Measurements from ENCODE around the gene MOSMO. TPM values are rescaled to one million over a fixed set of nuclear protein-coding genes. Genes with fewer than 3 reads are reported as not detected.
"Not testable (repeated sequence)": the region's sequence is repeated elsewhere in the genome, so short reads cannot be mapped to it uniquely, and the experiment has no call there.

Gene MOSMO
- total and polyA plus RNA-seq, 2 of the 4 experiments (the other 2 are of a cell fraction): 10.5 to 16.0 TPM

DNA sequence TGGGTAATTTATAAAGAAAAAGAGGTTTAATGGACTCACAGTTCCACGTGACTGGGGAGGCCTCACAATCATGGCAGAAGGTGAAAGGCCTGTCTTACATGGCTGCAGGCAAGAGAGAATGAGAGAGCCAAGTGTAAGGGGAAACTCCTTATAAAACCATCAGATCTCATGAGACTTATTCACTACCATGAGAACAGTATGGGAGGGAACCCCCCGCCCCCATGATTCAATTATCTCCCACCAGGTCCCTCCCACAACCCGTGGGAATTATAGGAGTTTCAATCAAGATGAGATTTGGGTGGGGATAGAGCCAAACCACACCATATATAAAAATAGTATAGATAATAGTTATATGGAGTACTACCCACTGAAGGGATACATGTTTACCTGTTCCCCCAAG lies 36.0 kb downstream of the MOSMO start:
- intact Hi-C loops (cut with micrococcal nuclease); H3K4me2 ChIP-seq (ENCODE audit: low read depth, low read length); H4K20me1 ChIP-seq (ENCODE audit: insufficient read depth, low read length); H2BK15ac ChIP-seq (ENCODE audit: low read depth, low read length); CTCF ChIA-PET; H2AFZ ChIP-seq (replicated peaks; ENCODE audit: low read length, poor library complexity); H4K5ac ChIP-seq (ENCODE audit: low read depth, low read length); H3K27me3 ChIP-seq (ENCODE audit: control insufficient read depth, insufficient read depth, low read length); H3K56ac ChIP-seq (ENCODE audit: extremely low read depth, insufficient read depth, low read length); H3K23ac ChIP-seq (ENCODE audit: low read depth, low read length); dilution Hi-C loops (cut with HindIII; ENCODE audit: low sequenced_read_pairs, unreplicated experiment); H3K4me3 ChIP-seq (ENCODE audit: insufficient read depth, low read depth, low read length); POLR2A ChIA-PET (ENCODE audit: unreplicated experiment); H2BK120ac ChIP-seq (ENCODE audit: low read depth, low read length); H2AK9ac ChIP-seq (replicated peaks; ENCODE audit: low read depth, low read length, poor library complexity); H2BK5ac ChIP-seq (ENCODE audit: low read depth, low read length, poor library complexity, severe bottlenecking); H3K36me3 ChIP-seq (ENCODE audit: control insufficient read depth, insufficient read depth, low read length); H3K9me3 ChIP-seq (ENCODE audit: control insufficient read depth, insufficient read depth, low read length); ATAC-seq (ENCODE audit: low read depth); DNase-seq; H4K8ac ChIP-seq (ENCODE audit: low read depth in 2 of 2, low read length in 2 of 2); H3K9me1 ChIP-seq (ENCODE audit: insufficient read depth, low read length); H3K9ac ChIP-seq (ENCODE audit: low read depth, low read length); H4K91ac ChIP-seq (ENCODE audit: insufficient read depth, low read depth, low read length); BruUV-seq (replicated peaks); H3K27ac ChIP-seq (ENCODE audit: insufficient read depth, low read length); H3K4me1 ChIP-seq (ENCODE audit: control insufficient read depth, insufficient read depth, low read length); H3K14ac ChIP-seq (replicated peaks; ENCODE audit: low read depth, low read length); H2BK20ac ChIP-seq (ENCODE audit: low read depth, low read length); in situ Hi-C loops (cut with MboI; ENCODE audit: low sequenced_read_pairs); H3K18ac ChIP-seq (ENCODE audit: low read depth, low read length); H3K4ac ChIP-seq (ENCODE audit: low read depth, low read length); H2AK5ac ChIP-seq (ENCODE audit: low read depth, low read length): not testable (repeated sequence)
- WGBS, 2 experiments (ENCODE audit: extremely low coverage in 2 of 2, insufficient read length in 1 of 2): no CpG with 5 or more reads among the region's 3 CpGs
- H3K79me1 ChIP-seq (ENCODE audit: low read depth in 1 of 2, low read length in 2 of 2): peaks cover 23 to 53% of the 10 kb centered on the region in 2 experiments

DNA sequence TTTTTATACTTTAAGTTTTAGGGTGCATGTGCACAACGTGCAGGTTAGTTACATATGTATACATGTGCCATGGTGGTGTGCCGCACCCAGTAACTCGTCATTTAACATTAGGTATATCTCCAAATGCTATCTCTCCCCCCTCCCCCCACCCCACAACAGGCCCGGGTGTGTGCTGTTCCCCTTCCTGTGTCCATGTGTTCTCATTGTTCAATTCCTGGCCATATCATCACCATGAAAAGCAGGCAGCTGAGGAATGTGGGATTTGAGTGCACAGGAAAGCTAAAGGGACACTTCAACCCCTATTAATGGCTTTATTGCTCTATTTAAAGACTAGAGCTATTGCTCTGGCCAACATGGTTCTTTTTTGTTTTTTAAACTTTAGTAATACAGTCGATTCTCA lies 38.0 kb downstream of the MOSMO start:
- ATAC-seq (ENCODE audit: low read depth); H3K14ac ChIP-seq (replicated peaks; ENCODE audit: low read depth, low read length); H2BK120ac ChIP-seq (ENCODE audit: low read depth, low read length); DNase-seq; H2BK5ac ChIP-seq (ENCODE audit: low read depth, low read length, poor library complexity, severe bottlenecking); H3K23ac ChIP-seq (ENCODE audit: low read depth, low read length); H4K5ac ChIP-seq (ENCODE audit: low read depth, low read length); H3K4me1 ChIP-seq (ENCODE audit: control insufficient read depth, insufficient read depth, low read length); H2AK5ac ChIP-seq (ENCODE audit: low read depth, low read length); H2BK20ac ChIP-seq (ENCODE audit: low read depth, low read length); H4K91ac ChIP-seq (ENCODE audit: insufficient read depth, low read depth, low read length); H3K4me2 ChIP-seq (ENCODE audit: low read depth, low read length); H3K18ac ChIP-seq (ENCODE audit: low read depth, low read length); H3K4me3 ChIP-seq (ENCODE audit: insufficient read depth, low read depth, low read length); BruUV-seq (replicated peaks); dilution Hi-C loops (cut with HindIII; ENCODE audit: low sequenced_read_pairs, unreplicated experiment); H3K9me1 ChIP-seq (ENCODE audit: insufficient read depth, low read length); H4K8ac ChIP-seq (ENCODE audit: low read depth in 2 of 2, low read length in 2 of 2); in situ Hi-C loops (cut with MboI; ENCODE audit: low sequenced_read_pairs); H3K4ac ChIP-seq (ENCODE audit: low read depth, low read length); H3K9ac ChIP-seq (ENCODE audit: low read depth, low read length); H3K27me3 ChIP-seq (ENCODE audit: control insufficient read depth, insufficient read depth, low read length); H3K9me3 ChIP-seq (ENCODE audit: control insufficient read depth, insufficient read depth, low read length); H2AK9ac ChIP-seq (replicated peaks; ENCODE audit: low read depth, low read length, poor library complexity); H2AFZ ChIP-seq (replicated peaks; ENCODE audit: low read length, poor library complexity); H3K36me3 ChIP-seq (ENCODE audit: control insufficient read depth, insufficient read depth, low read length); intact Hi-C loops (cut with micrococcal nuclease); H4K20me1 ChIP-seq (ENCODE audit: insufficient read depth, low read length); POLR2A ChIA-PET (ENCODE audit: unreplicated experiment); H3K56ac ChIP-seq (ENCODE audit: extremely low read depth, insufficient read depth, low read length); H3K27ac ChIP-seq (ENCODE audit: insufficient read depth, low read length); H2BK15ac ChIP-seq (ENCODE audit: low read depth, low read length): not testable (repeated sequence)
- WGBS, 2 experiments (ENCODE audit: extremely low coverage in 2 of 2, insufficient read length in 1 of 2): no CpG with 5 or more reads among the region's 5 CpGs
- H3K79me1 ChIP-seq (ENCODE audit: low read depth in 1 of 2, low read length in 2 of 2): peaks cover 35 to 56% of the 10 kb centered on the region in 2 experiments
- CTCF ChIA-PET: interaction anchor here (0.6 kb wide), 1 partner anchor 22 kb away, joined by 3 read pairs; no protein-coding TSS in a partner anchor
